Measurements from ENCODE around the gene MPP2.
"Not testable (repeated sequence)": the region's sequence is repeated elsewhere in the genome, so short reads cannot be mapped to it uniquely, and the experiment has no call there.

Gene MPP2

GRCh38 chr17:43874293-43874692 lies 33.0 kb downstream of the MPP2 start:
- H3K27ac ChIP-seq (ENCODE audit: low read length): no peak overlapping the region
- H3K4me3 ChIP-seq (ENCODE audit: low read length in 2 of 2): no peak overlapping the region
- peaks cover 7% of the 10 kb centered on the region for H3K4me1 ChIP-seq (ENCODE audit: control insufficient read depth, insufficient read depth, low read length)
- H3K36me3 ChIP-seq (ENCODE audit: control insufficient read depth in 2 of 2, insufficient read depth in 2 of 2, low read length in 2 of 2): peaks cover 0 to 11% of the 10 kb centered on the region in 2 donors
- peaks cover 0 to 3% of the 10 kb centered on the region in 2 donors for H3K27me3 ChIP-seq (ENCODE audit: control insufficient read depth in 1 of 2, insufficient read depth in 2 of 2, low read length in 2 of 2)
- H3K9me3 ChIP-seq (ENCODE audit: control insufficient read depth in 2 of 2, low read length in 2 of 2): no peaks in the 10 kb centered on the region
- no peak overlapping the region for H3K9ac ChIP-seq (ENCODE audit: low read length in 2 of 2)

GRCh38 chr17:43873815-43874214 lies 33.5 kb downstream of the MPP2 start:
- Histone ChIP-seq H3K9me3 (ENCODE audit: control insufficient read depth in 2 of 2, low read length in 2 of 2) (no peaks in the 10 kb centered on the region), H3K9ac (ENCODE audit: low read length in 2 of 2) (no peak overlapping the region), H3K36me3 (ENCODE audit: control insufficient read depth in 2 of 2, insufficient read depth in 2 of 2, low read length in 2 of 2) (peaks cover 0 to 11% of the 10 kb centered on the region in 2 donors), H3K27ac (ENCODE audit: low read length) (no peak overlapping the region), H3K4me1 (ENCODE audit: control insufficient read depth, insufficient read depth, low read length) (peaks cover 6% of the 10 kb centered on the region), H3K27me3 (ENCODE audit: control insufficient read depth in 1 of 2, insufficient read depth in 2 of 2, low read length in 2 of 2) (peaks cover 0 to 3% of the 10 kb centered on the region in 2 donors), H3K4me3 (ENCODE audit: low read length in 2 of 2) (no peak overlapping the region)

GRCh38 chr17:43873091-43873490 lies 34.2 kb downstream of the MPP2 start:
- H3K27ac ChIP-seq (ENCODE audit: low read length): no peak overlapping the region
- H3K4me1 ChIP-seq (ENCODE audit: control insufficient read depth, insufficient read depth, low read length): no peaks in the 10 kb centered on the region
- no peak overlapping the region for H3K4me3 ChIP-seq (ENCODE audit: low read length in 2 of 2)
- peaks cover 0 to 11% of the 10 kb centered on the region in 2 donors for H3K36me3 ChIP-seq (ENCODE audit: control insufficient read depth in 2 of 2, insufficient read depth in 2 of 2, low read length in 2 of 2)
- peaks cover 0 to 6% of the 10 kb centered on the region in 2 donors for H3K27me3 ChIP-seq (ENCODE audit: control insufficient read depth in 1 of 2, insufficient read depth in 2 of 2, low read length in 2 of 2)
- H3K9me3 ChIP-seq (ENCODE audit: control insufficient read depth in 2 of 2, low read length in 2 of 2): no peaks in the 10 kb centered on the region
- H3K9ac ChIP-seq (ENCODE audit: low read length in 2 of 2): no peak overlapping the region

GRCh38 chr17:43871946-43872690 lies 35.2 kb downstream of the MPP2 start:
- H3K4me1 ChIP-seq (ENCODE audit: control insufficient read depth, insufficient read depth, low read length): no peaks in the 10 kb centered on the region
- no peak overlapping the region for H3K27ac ChIP-seq (ENCODE audit: low read length)
- H3K36me3 ChIP-seq (ENCODE audit: control insufficient read depth in 2 of 2, insufficient read depth in 2 of 2, low read length in 2 of 2): peaks cover 0 to 5% of the 10 kb centered on the region in 2 donors
- peak overlapping the region in 1 of 2 donors; percentile 29 for H3K4me3 ChIP-seq (ENCODE audit: low read length in 2 of 2)
- H3K9ac ChIP-seq (ENCODE audit: low read length in 2 of 2): peak overlapping the region in 1 of 2 donors; percentile 51
- H3K9me3 ChIP-seq (ENCODE audit: control insufficient read depth in 2 of 2, low read length in 2 of 2): no peaks in the 10 kb centered on the region
- peaks cover 0 to 6% of the 10 kb centered on the region in 2 donors for H3K27me3 ChIP-seq (ENCODE audit: control insufficient read depth in 1 of 2, insufficient read depth in 2 of 2, low read length in 2 of 2)

- not testable (repeated sequence) for H3K4me3 ChIP-seq (ENCODE audit: low read length in 2 of 2); H3K4me1 ChIP-seq (ENCODE audit: control insufficient read depth, insufficient read depth, low read length); H3K9ac ChIP-seq (ENCODE audit: low read length in 2 of 2); H3K9me3 ChIP-seq (ENCODE audit: control insufficient read depth in 2 of 2, low read length in 2 of 2); H3K27me3 ChIP-seq (ENCODE audit: control insufficient read depth in 1 of 2, insufficient read depth in 2 of 2, low read length in 2 of 2); H3K36me3 ChIP-seq (ENCODE audit: control insufficient read depth in 2 of 2, insufficient read depth in 2 of 2, low read length in 2 of 2); H3K27ac ChIP-seq (ENCODE audit: low read length)
These were observed 38.3 kb downstream of the MPP2 start for GRCh38 chr17:43869031-43869430.

- H3K4me3 ChIP-seq (ENCODE audit: low read length in 2 of 2): no peak overlapping the region
These were observed 38.9 kb downstream of the MPP2 start for GRCh38 chr17:43868226-43868994.

GRCh38 chr17:43864161-43864984 lies 43.0 kb downstream of the MPP2 start:
- no peaks in the 10 kb centered on the region for H3K36me3 ChIP-seq (ENCODE audit: control insufficient read depth in 2 of 2, insufficient read depth in 2 of 2, low read length in 2 of 2)
- no peak overlapping the region for H3K27ac ChIP-seq (ENCODE audit: low read length)
- H3K27me3 ChIP-seq (ENCODE audit: control insufficient read depth in 1 of 2, insufficient read depth in 2 of 2, low read length in 2 of 2): peaks cover 0 to 3% of the 10 kb centered on the region in 2 donors
- no peak overlapping the region for H3K4me3 ChIP-seq (ENCODE audit: low read length in 2 of 2)
- H3K9me3 ChIP-seq (ENCODE audit: control insufficient read depth in 2 of 2, low read length in 2 of 2): no peaks in the 10 kb centered on the region
- H3K9ac ChIP-seq (ENCODE audit: low read length in 2 of 2): no peak overlapping the region
- H3K4me1 ChIP-seq (ENCODE audit: control insufficient read depth, insufficient read depth, low read length): peaks cover 15% of the 10 kb centered on the region

More at GRCh38 chr17:43868226-43868994, 38.9 kb downstream of the MPP2 start:
- H3K27me3 ChIP-seq (ENCODE audit: control insufficient read depth in 1 of 2, insufficient read depth in 2 of 2, low read length in 2 of 2): peaks cover 0 to 6% of the 10 kb centered on the region in 2 donors
- no peak overlapping the region for H3K27ac ChIP-seq (ENCODE audit: low read length)
- no peaks in the 10 kb centered on the region for H3K4me1 ChIP-seq (ENCODE audit: control insufficient read depth, insufficient read depth, low read length)
- no peak overlapping the region for H3K9ac ChIP-seq (ENCODE audit: low read length in 2 of 2)
- H3K36me3 ChIP-seq (ENCODE audit: control insufficient read depth in 2 of 2, insufficient read depth in 2 of 2, low read length in 2 of 2): no peaks in the 10 kb centered on the region
- H3K9me3 ChIP-seq (ENCODE audit: control insufficient read depth in 2 of 2, low read length in 2 of 2): no peaks in the 10 kb centered on the region

- Histone ChIP-seq H3K9ac (ENCODE audit: low read length in 2 of 2) (no peak overlapping the region), H3K9me3 (ENCODE audit: control insufficient read depth in 2 of 2, low read length in 2 of 2) (no peaks in the 10 kb centered on the region), H3K4me3 (ENCODE audit: low read length in 2 of 2) (no peak overlapping the region), H3K27me3 (ENCODE audit: control insufficient read depth in 1 of 2, insufficient read depth in 2 of 2, low read length in 2 of 2) (peaks cover under 1 to 2% of the 10 kb centered on the region in 2 donors), H3K4me1 (ENCODE audit: control insufficient read depth, insufficient read depth, low read length) (peaks cover 17% of the 10 kb centered on the region), H3K36me3 (ENCODE audit: control insufficient read depth in 2 of 2, insufficient read depth in 2 of 2, low read length in 2 of 2) (no peaks in the 10 kb centered on the region), H3K27ac (ENCODE audit: low read length) (no peak overlapping the region)
These were observed 45.4 kb downstream of the MPP2 start for GRCh38 chr17:43861960-43862359.

- Histone ChIP-seq H3K36me3 (ENCODE audit: control insufficient read depth in 2 of 2, insufficient read depth in 2 of 2, low read length in 2 of 2) (no peaks in the 10 kb centered on the region), H3K4me3 (ENCODE audit: low read length in 2 of 2) (no peak overlapping the region), H3K9me3 (ENCODE audit: control insufficient read depth in 2 of 2, low read length in 2 of 2) (no peaks in the 10 kb centered on the region), H3K27ac (ENCODE audit: low read length) (no peak overlapping the region), H3K9ac (ENCODE audit: low read length in 2 of 2) (no peak overlapping the region), H3K27me3 (ENCODE audit: control insufficient read depth in 1 of 2, insufficient read depth in 2 of 2, low read length in 2 of 2) (peaks cover 4 to 6% of the 10 kb centered on the region in 2 donors), H3K4me1 (ENCODE audit: control insufficient read depth, insufficient read depth, low read length) (peaks cover 17% of the 10 kb centered on the region)
These were observed 46.3 kb downstream of the MPP2 start for GRCh38 chr17:43860927-43861622.
